Dedifferentiated amniotic fluid mesenchymal stem cell (primary cell): ENCODE results near the gene PDE4C.

ENCODE experiments used
- DNase-seq: peaks from one replicate; pipeline ENCODE4 v3.0.0-alpha.2; 2016; ENCODE audit errors: extremely low spot score

The PDE4C gene

DNA sequence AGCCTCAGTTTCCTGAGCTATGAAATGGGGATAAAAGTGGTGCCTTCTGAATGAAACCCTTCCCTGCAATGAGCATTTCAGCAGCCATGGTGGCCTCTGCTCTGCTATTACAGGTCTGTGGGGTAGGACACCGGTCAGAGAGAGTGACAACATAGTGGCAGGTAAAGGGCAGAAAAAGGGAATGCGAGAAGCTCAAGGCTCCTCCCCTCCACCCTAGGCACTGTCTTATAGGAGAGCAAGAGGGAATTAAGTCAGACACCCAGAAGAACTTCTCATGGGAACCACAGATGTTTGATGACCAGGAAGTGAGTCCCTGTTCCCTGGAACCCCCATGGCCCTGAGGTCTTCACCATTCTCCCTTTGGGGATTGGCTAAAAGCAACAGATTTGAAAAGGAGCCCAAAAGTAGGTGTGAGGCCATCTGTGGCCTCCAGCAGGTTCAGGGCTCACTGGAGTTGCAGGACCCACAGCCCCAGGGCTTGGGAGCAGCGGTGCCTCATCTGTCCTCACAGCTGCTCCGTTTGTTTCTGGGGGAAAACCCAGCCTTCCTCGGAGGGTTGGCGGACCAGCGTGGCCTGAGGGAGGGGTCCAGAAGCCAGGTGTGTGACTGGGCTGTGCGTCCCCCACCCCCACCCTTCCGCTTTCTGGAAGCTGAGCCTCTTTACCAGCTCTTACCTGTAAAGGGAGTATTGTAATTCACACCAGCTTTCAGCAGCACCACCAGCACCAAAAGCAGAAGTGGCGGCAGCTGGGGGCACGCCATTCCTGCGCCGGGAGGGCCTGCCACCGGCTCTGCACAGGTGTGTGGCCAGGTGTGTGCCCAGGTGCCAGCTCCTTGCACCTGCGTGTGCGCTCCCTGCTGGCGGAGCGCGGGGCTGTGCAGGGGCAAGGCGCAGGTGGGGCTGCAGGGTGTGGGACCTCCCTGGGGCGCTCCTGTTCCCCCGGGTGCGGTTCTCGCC is 28.6 kb upstream of the PDE4C start:
- no peak for DNase-seq

DNA sequence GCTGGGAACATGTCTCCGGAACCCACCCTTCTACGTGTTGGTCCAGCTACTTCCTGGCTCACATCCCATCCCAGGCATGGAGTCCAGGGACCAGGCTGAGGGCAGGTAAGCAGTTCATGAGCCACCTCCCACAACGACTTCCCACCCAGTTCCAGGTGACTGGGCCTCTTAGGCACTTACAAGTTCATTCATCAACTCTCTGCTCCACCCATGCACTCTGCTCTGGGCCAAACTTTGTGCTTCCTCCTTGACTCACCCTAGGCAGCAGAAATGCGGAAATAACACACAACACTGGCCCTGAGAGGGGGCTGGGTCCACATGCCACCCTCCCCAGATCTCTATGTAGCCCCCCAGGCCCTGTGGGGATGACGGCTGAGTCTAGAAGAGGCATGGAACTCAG is 27.5 kb upstream of the PDE4C start:
- no peak for DNase-seq

DNA sequence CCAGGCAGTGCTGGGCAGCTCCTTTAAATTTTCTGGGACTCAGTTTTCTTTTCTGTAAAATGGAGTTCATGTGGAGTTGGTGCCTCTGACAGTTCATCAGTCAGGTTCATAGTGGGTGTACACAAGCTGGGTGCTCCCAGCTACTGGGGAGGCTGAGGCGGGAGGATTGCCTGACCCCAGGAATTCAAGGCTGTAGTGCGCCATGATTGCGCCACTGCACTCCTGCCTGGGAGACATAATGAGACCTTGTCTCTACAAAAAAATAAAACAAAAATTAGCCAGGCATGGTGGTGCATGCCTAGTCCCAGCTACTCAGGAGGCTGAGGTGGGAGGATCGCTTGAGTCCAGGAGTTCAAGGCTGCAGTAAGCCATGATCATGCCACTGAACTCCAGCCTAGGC is 26.9 kb upstream of the PDE4C start:
- no peak for DNase-seq

DNA sequence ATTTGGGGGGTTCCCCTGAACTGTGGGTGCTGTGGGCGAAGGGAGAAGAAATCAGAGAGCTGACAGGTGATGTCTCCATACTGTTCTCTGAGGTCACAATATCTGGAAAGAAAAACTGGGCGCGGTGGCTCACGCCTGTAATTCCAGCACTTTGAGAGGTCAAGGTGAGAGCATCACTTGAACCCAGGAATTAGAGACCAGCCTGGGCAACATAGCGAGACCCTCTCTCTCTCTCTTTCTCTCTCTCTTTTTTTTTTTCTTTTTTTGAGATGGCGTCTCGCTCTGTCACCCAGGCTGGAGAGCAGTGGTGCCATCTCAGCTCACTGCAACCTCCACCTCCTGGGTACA is 26.1 kb upstream of the PDE4C start:
- no peak for DNase-seq

DNA sequence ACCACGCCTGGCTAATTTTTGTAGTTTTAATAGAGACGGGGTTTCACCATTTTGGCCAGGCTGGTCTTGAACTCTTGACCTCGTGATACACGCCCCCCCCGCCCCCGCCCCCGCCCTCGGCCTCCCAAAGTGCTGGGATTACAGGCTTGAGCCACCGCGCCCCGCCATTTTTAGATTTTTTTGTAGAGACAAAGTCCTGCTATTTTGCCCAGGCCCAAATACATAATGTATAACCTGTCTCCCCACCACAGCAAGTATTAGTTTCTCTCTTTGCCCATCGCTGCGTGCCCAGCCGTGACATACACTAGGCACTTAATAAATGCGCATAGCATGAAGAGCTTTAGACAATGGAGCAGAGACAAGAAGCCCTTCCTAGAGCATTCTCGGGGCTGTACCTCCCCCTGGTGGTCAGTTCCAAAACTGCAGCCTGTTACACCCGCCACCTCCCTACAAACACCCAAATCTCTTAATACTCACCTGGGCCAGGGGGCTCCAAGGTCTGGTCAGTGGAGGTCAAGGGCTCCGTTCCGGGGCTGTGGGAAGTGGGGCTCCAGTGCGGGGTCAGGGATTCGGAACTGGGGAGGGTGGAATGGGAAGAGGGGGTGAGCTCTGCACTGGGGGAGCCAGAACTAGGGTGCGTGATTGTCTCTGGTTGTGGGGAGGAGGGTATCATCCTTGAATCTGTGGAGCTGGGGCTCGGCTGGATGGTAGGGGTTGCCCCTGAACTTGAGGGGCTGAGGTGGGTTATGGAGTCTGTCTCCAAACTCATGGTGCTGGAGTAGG is 25.5 kb upstream of the PDE4C start:
- DNase-seq = peak; percentile 72

DNA sequence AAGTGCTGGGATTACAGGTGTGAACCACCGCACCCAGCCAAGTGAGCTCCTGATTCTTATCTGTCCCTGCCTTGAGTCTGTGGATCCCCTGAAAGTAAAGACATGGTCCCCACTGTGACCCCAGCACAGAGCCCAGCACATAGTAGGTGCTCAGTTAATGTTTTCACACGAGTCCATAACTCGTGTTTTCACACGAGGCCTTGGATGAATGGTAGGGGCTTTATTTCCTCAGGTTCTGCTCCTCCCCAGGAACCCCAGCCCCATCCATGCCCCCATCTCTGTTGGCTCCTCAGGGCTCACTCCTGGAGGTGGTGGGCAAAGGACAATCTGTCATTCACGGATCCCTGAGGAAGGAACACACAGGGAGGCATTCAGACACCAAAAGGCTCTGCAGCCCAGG is 23.6 kb upstream of the PDE4C start:
- no peak for DNase-seq

DNA sequence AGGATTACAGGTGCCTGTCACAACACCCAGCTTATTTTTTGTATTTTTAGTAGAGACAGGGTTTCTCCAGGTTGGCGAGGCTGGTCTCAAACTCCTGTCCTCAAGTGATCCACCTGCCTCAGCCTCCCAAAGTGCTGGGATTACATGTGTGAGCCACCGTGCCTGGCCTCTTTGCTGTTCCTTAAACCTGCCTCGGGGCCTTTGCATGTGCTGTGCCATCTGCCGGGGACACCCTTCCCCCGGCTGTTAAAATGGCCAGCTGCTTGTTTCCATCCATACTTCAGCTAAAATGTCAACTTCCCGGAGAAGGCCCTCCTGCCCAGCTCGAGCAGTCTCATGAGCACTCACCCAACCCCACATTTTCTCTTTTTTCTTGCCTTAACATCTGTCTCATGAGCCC is 19.1 kb upstream of the PDE4C start:
- DNase-seq = no peak

DNA sequence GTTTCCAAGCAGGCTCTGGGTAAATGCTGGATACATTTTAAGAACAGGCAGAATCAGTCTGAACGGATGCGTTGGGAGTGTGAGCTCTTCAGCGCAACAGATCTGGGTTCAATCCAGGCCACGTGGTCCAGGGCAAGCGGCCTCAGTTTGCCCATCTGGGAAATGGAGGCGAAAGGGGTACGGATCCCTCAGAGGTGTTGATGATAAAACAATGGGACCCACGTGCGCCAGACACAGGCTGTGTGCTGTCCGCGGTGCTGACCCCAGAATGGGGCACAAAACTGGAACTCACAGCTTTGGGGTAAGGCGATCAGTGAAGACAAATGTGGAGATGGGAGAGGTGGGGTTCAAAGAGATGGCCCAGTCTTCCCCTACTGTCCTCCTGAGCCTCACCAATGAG is 13.1 kb upstream of the PDE4C start:
- DNase-seq = no peak

DNA sequence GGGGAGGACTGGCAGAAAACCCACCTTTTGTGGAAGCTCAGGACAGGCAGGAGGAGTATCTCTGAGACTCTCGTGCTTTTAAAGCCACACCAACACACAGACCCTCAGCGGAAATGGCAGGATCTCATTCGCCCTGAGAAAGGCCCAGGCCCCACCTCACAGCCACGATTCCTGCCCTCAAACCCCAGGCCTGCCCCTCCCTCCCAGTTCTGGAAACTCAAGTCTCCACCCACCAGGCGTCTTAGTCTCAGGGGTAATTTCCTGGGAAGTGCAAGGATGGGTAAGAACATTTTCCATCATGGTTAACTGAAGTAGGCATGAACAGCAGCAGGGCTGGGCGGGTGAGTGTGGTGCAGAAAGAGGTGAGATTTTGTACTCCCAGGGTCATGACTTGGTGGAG is 8.0 kb upstream of the PDE4C start:
- no peak for DNase-seq

DNA sequence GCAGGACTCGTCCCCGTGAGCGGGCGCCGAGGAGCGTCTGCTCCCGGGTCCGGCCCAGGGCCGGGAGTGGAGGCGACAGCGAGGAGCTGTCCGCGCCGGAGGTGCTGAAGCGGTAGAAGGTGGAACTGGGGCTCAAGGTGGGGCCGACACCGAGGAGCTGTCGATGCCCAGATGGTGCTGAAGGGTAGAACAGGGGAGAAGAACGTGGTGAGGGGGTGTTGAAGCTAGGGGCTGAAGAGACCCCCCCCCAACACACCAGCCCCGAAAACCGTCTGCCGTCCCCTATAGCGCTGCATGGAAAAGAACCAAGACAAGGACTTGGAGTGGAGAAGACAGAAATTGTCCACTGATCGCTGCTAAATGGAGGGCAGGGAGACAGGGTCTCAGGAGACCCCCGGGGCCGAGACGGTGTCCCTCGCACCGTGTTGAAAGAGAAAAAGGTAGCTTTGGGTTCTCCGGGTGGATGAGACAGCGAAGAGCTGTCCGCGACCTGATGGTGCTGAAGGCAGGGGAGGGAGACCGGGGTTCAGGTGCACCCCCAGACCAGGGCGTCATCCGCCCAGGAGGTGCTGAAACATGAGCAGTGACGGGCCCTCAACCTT is 7.1 kb upstream of the PDE4C start:
- DNase-seq = no peak

DNA sequence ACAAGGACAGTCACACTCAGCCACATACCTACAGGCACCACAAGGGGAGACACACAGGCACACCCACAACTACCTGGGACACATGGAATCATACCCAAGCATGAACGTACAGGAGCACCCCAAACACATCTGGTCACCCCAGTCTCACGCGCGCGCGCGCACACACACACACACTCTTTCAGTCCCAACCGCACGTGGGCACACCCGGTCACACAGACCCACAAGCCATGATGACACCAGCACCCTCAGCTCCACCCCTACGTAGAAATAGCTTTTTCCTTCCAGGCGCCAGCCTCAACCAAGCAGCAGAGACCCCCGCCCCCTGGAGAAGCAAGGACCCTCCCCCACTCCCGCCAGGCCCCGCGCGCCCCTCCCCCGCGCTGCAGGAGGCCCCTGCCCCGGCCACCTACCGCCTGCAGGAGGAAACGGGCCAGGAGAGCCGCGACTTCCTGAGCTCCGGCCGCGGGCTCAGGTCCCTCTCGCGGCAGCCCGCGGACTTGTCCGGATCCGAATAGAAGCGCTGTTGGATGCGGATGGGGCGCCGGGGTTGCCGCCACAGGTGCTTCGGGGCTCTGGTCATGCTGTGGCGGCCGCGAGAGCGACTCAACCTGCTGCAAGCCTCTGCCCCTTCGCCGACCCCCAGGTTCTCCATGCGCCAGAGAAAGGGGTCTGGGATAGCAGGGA is 6.4 kb upstream of the PDE4C start:
- no peak for DNase-seq

DNA sequence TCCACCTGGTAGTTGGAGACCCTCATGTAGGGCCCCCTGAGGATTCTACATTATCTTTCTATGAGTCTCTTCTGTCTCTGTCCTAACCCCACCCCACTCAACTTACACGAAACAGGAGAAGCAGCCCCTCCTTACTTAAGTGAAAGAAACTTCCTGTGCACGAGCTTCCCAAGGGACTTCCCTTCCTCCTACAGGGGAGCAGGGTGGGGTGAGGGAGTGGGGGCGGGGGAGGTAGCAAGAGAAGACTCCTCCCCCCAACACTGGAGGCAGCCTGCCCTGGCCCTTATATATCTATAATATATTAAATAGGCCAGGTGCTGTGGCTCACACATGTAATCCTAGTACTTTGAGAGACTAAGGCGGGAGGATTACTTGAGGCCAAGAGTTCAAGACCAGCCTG is 5.5 kb upstream of the PDE4C start:
- DNase-seq = no peak

DNA sequence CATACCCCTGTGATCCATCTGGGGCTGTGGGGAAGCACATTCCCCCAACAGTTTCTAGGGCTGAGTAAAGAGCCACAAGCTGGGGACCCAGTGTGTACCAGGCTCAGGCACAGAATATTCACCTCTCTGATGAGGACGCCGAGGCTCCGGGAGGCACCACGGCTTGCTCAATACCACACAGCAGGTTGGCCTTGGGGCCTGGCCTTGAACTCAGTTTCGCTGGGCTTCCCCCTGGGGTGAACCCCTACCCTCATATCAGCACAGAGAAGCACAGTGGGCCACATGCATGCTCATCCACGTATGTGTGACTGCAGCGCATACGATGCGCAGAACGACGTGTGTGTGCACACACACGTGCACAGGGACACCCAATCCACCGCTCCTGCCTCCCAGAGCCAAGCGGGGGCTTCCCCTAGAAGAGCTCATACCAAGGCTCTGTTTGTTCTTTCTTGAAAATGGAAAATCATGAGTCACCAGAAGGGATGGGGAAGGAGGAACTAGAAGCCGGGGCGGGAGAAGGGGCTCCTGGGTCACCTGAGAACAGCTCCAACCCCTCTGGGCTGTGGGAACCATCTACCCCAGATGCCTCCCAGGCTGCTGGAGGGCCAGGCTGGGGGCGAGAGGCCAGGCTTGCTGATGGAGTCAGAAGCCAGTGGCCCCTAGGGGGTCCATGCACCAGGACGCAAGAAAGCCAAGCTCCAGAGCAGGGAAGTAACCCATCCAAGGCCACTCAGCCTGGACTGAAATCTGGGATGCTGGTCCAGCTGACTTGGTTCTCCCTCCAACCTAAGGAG is 4.9 kb upstream of the PDE4C start:
- no peak for DNase-seq

DNA sequence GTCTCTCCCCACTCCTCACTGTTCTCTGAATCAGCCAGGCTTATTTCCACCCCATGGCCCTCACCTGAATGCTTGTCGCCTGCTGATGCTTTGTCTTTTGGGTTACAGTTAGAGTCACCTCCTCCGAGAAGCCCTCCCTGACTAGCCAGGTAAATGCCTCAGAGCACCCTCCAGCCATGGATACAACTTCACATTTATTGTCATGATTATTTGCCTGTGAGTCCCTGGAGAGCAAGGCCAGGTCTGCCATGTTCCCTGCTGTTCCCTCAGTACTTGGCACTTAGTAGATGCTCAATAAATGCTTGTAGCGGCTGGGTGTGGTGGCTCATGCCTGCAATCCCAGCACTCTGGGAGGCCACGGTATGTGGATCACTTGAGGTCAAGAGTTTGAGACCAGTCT is 3.7 kb upstream of the PDE4C start:
- no peak for DNase-seq

DNA sequence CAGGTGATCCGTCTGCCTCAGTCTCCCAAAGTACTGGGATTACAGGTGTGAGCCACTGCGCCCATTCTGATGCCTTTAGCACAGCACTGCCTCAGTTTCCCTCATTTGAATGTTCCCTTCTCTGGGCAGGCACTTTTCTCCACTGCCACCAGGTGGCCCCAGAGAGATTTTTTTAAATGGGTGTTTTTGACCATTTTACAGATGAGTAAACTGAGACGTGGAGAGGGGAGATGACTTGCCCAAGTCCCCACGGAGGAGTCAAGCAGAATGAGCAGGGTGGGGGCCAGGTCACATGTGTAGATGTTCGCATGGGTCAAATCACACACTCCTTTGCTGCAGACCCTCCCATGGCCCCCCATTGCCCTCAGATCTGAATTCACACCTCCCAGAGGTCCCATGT is 3.2 kb upstream of the PDE4C start:
- DNase-seq = no peak

DNA sequence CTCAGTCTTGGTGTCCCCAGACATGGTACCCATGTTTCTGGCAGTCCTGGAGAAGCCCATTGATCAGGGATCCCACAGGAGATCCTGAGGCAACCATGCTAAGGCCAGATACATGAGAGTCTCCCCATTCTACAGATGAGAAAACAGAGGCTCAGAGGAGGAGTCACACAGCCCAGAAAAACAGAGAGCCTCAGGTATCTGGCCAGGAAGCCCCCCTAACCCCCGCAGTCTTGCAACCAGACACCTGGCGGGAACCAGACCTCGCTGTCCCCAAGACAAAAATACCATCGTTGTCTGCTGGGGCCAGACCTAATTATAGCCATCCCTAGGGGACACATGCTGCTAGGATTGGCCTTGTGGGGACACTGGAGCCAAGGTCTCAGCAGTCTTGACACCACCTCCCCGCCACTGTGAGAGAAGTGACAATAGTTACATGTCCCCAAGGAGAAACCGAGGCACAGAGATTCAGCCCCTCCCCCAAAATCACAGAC is 1.6 kb upstream of the PDE4C start:
- no peak for DNase-seq

DNA sequence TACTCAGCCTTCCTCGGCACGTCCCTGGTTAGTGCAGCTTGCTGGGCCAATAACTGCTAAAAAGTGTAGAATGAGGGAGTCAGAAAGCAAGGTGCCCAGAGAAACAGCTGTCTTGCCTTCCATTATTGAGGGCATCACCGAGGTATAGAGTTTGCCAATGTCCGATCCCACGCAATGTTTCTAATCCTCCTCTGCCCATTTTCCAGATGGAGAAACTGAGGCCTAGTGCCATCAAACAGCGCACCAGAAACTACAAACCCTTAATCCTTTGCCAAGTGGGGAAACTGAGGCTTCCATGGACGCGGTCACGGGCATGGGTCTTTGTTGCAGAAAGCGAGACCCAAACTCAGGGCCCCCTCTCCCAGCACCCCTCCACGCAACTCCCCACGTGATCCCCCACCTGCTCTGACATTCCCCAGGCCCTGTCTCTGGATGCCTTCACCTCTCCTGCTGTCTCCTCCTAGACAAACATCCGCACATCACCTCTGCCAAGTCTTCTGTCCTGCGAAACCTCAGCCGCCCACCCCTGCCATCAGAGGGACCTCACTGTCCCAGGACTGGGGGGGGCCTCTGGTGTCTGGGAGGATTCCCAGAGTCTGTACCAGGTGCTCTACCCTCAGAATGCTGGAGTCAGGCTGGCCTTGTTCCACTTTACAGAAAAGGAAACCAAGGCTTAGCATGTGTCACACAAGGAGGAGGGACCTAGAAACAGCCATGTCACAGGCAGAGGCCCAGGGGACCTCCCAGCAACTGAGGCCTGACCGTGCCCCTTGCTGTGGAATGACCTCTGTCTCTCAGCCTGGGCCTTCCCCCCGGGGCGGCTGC is 930 bp upstream of the PDE4C start:
- DNase-seq = no peak

DNA sequence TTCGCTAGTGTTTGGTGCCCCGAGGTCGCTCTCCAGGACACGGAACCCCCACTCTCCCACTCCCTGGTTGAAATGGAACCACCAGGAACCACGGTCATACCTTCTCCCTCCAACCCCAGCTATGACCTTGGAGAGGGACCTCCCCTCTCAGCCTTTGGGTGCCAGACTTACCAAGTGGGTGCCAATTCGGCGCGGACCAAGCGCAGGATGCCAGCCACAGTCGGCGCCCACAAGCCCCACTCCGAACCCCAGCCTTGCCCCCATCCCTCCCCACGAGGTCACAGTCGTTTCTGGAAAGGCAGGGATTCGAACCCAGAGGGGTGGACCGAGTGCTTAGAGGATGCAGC is 910 bp downstream of the PDE4C start:
- no peak for DNase-seq

DNA sequence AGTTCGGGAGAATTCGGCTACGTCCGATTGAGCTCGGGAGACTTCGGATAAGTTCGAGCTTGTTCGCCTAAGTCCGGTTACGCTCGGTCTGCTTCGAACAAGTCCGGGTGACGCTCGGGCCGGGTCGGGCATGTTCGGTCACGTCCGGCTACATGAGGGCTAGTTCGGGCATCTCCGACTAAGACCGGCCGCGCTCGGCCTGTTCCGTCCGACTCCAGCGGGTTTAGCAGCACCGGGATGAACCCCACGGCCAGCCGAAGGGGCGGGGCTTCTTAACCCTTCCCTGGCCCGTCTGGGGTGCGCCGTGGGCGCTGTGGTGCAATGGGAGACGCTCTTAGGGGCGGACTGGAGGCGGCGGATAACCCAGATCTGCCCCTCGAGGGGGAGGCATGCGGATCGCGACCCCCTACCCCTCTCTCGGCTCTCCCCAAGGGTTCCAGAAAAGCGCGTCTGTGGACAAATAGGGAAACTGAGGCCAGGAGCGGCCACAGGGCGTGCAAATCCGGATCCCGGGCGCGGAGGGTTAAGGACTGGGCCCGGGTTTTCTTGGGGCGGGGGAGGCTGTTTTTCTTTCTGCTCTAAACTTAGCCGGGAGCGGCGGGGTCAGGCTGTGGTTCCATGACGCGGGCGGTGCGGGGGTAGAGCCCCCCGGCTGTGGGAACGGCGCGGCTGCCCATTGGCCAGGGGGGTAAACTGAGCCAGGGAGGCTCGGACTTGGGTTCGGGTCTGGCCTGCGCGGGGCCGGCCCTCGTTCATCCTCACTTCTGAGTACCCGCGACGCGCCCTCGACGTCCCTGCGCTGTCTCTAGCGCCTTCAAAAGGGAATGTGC is 1.5 kb downstream of the PDE4C start:
- DNase-seq = peak; percentile 100
